SKM-1 (cell line): ENCODE data around the gene ARHGAP32.
"Not testable (repeated sequence)": the region's sequence is repeated elsewhere in the genome, so short reads cannot be mapped to it uniquely, and the experiment has no call there.

Experiments
- DNase-seq: peaks from one replicate; lab custom pipeline; 2025; ENCODE audit not compliant: unreplicated experiment; lab: John Stamatoyannopoulos, UW

Gene ARHGAP32

DNA sequence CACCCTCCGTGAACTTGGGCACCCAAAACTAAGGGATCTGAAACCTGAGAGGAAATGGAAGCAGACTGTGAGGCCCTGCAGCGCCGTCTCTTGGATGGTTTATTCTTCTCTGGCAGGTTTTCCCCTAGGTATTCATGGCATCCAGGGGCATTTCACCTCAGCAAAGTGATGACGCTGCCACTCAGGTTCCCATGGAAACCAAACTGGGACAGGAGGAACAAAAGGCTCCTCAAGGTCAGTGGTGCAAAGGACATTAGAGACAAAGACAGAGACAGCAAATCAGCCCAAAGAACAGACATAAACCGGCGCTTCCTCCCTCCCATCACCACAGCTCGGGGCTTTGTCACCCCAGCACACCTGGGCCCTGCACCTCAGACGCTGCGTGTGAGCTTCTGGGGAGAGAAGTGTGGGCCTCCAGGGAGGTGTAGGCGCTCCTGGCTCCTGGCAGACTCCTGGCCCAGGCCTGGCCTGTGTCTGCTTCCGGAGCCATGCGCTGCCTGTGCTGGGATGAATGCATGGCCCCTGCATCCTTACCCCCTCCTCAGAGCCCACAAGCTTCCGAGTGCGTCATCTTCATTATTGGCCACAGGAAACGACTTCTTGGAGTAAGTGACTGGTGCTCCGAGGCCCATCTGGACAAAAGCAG, 255.4 kb downstream of the ARHGAP32 start:
- DNase-seq: no peak

DNA sequence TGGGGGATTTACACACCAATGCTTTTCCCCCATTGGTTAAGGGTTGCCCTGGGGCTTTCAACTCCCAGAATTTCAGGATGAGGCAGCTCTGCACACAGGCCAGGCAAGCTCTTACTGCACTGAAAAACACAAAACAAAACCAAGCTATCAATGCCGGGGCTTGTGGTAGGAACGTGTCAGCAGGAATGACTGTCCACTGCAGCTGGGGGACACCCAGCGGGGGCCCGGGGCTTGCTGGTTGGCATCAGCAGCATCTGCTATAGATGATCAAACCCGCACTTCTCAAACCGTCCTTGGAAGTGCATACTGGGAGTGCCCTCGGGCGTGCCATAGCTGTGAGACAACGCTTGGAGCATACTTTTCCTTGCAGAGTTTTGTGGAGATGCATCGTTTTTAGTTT, 257.2 kb downstream of the ARHGAP32 start:
- no peak for DNase-seq

- no peak for DNase-seq
Observed at GRCh38 chr11:128934351-128934750, 257.8 kb downstream of the ARHGAP32 start.

- DNase-seq: peak; percentile 14
Observed at GRCh38 chr11:128933481-128934178, 258.5 kb downstream of the ARHGAP32 start.

- DNase-seq: no peak
Observed at GRCh38 chr11:128931668-128932067, 260.5 kb downstream of the ARHGAP32 start.

GRCh38 chr11:128931066-128931465, 261.1 kb downstream of the ARHGAP32 start:
- DNase-seq: no peak

DNA sequence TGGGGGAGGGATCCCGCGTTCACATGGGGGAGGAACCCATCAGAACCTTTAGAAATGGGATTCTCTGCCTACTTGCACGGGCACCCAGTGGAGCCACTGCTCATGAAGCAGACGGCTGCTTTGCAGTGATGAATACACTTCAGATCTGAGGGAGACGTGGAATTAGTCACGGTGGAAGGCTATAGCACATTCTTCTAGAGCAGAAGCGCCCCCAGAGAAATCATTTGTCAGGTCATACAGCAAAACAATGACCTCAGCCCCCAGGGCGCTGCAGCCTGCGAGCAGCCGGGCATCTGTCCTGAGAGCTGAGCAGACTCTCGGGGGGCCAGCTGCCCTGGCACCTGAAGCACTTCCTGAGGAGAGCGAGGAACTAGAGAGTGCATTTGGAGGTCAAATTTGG, 262.1 kb downstream of the ARHGAP32 start:
- no peak for DNase-seq

DNA sequence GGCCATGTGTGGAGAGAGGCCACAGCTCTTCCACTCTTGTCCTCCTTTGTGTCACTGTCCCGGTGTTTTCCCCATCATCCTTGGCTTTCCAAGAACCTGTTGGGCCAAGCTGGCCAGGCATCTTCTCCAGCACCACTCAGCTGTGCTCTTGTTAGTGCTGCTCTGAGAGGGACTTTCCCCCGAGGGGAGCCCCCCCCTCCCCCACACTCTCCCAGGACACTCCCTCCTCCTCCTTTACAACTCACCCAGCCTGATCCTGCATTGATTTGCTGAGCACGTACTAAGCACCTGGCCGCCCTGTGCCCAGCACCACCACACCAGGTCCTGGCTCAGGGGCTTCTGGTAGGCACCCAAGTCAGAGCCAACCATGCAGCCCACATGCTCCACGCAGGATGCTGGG, 262.7 kb downstream of the ARHGAP32 start:
- no peak for DNase-seq

GRCh38 chr11:128928400-128928799, 263.7 kb downstream of the ARHGAP32 start:
- DNase-seq: no peak

DNA sequence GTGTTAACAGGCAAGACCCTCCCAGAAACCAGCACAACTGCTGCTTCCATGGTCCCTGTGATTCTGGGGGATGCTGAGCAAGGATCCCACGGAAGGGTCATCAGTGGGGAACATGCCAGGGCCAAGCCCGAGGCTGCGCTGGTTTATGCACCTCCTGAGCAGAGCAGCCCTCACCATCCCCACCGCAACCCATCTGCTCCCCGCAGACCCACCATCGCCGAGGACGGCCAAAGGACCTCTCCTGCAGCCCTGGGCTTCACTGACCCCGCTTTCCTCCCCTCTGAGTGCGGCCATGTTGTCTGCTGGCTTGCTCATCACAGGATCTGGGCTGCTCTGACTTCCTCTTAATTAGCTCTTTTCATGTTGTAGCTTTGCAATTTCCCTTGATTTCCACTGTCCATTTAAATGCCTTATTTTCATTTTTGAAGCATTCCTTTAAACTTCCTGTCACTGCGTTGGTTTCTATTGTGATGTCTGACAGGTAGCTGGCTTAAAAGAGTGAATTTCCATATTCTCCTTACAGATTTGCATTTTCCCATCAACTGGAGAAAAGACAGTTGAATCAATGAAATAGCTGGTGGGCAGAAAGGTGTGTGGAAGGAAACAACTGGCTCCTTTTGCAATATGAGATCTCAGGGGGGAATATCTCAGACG, 264.3 kb downstream of the ARHGAP32 start:
- DNase-seq: no peak

- DNase-seq: no peak
Observed at GRCh38 chr11:128927108-128927461, 265.0 kb downstream of the ARHGAP32 start.

DNA sequence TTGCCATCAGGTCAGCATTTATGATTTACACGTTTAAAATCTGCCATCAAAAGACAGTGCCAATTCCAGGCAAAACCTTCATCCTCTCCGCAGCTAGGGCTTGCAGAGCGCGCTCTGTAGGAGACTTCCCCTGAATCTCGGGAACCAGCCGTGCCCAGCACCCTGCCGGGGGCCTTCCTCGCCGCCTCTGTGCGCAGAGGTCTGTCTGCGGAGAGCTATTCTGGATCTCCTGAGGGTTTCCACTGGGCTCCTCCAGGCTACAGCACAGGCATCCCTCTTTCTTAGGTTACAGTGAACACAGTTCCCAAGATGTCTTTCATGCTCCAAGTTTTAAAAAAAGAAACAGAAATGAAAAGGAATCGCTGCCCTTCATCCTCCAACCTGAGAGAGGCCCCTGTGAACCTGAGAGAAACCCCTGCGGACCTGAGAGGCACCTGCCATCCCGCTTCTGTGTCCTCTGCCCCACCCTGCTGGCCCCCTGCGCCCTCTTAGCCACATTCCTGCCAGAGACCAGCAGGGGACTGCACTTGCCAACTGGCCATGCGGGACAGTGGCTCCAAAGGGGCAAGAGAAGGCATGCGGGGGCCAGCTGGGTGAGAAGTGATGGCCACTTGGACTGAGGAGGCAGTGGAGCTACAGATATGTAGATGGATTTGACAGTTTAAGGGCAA, 265.6 kb downstream of the ARHGAP32 start:
- DNase-seq: no peak

DNA sequence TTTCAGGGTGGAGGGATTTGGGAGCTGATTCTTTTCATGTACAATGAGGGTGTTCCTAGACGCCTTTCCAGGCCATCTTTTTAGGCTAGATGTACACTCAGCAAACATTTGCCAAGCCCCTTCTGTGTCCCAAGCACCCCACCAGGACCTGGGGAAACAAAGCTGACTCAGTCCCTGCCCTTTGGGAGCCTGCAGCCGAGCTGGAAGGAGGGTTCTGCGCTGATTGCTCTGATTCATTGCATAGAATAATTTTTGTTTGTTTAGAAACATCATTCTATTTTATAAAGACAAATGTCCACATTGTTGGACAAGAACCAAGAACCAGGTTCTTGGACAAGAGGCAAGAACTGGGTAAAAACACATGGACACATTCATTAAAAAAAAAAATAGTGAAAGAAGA, 266.1 kb downstream of the ARHGAP32 start:
- DNase-seq: no peak

DNA sequence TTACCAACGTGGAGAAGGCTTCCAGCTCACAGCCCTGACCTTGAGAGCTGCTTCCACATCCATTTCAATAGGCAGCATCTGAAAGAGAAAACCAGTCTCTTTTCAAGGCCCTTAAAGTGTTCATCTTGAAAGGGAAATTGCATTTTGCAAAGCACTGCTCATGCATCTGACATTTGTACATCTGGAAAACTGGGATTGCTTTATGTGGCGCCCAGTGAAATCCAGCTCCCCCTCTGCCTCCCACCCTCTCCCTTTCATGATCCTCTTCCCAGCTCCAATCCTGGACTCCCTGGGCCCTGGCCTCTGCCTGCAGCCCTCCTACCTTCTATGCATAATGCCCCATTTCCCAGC, 266.9 kb downstream of the ARHGAP32 start:
- DNase-seq: no peak

GRCh38 chr11:128924510-128925249, 267.4 kb downstream of the ARHGAP32 start:
- DNase-seq: no peak

- DNase-seq: no peak
Observed at GRCh38 chr11:128924104-128924503, 268.0 kb downstream of the ARHGAP32 start.

DNA sequence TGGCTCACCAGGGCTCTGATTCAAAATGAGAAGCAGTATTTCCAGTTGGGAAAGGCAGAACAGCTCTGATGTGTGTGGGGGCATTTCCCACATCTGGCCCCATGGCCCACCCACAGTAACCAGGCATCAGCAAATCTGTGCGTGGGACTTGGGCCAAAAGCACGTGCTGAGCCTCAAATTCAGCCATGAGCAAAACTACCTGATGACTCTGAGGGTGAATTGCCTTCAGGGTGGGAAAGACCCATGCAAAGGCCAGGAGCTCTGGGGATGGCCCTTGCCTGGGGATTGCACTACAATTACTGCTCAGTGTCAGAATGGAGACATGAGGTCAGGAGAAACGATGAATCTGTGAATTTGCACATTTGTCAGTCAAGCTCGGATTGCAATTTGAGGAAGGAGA, 270.3 kb downstream of the ARHGAP32 start:
- DNase-seq: no peak

DNA sequence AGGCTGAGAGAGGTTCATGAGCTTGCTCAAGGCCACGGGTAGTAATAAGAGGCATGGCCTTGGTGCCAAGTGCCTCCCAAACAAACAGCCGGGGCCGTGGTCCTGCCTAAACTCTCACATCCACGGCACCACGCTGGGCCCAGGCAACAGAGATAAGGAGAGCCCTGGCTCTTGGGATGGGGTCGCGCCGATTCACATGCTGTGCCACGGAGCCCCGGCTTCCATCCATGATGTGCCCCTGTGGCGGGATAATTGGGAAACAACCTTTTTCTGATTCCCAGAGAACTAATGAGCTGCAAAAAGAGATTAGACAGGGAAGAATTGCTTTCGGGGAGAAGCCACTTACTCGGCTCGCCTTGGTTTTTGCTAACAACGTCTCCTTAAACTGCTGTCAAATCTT, 271.5 kb downstream of the ARHGAP32 start:
- no peak for DNase-seq

GRCh38 chr11:128919635-128920034, 272.5 kb downstream of the ARHGAP32 start:
- not testable (repeated sequence) for DNase-seq

- no peak for DNase-seq
Observed at GRCh38 chr11:128919216-128919615, 272.9 kb downstream of the ARHGAP32 start.

DNA sequence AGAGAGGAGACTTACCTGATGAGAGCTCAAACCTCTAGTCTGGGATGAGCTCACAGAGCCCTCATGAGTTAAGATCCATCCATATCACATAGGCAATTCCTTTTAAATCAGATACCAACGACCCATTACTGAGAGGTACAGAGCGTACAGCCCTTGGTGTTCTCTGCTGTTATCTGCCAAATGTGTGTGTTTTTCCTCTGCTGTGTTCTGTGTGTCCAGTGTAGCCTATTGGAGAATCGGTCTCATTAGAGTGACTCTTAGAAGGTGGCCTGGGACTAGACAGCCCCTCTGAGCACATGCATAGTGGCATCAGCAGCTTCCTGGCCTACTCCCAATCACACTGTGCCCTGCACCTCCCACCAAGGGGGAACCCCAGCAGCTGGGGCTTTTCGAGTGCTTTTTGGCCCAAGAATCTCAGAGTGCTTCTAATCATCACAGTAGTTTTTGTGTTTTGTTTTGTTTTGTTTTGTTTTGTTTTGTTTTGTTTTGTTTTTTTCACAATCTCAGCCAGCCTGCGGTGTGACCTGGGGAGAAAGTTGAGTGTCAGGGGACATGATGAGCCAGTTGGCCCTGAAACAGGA, 274.9 kb downstream of the ARHGAP32 start:
- DNase-seq: no peak
